SK-N-MC (cell line): Measurements from ENCODE around the gene CER1.

Experiments used
- EZH2 ChIP-seq: fragments of 200-600 bp; sonication (generic); IDR thresholded peaks from one replicate; pipeline ENCODE4 v1.6.1; 2017; ENCODE audit warnings: antibody characterized with exemption
- FOXP2 ChIP-seq: optimal IDR thresholded peaks from 2 replicates; pipeline ENCODE3; 2011; ENCODE audit warnings: mild to moderate bottlenecking, moderate library complexity; ENCODE audit not compliant: insufficient read depth; ENCODE audit errors: extremely low read length, control extremely low read depth
- POLR2AphosphoS5 ChIP-seq: IDR thresholded peaks from 2 replicates; pipeline ENCODE4 v1.6.1; 2012; ENCODE audit warnings: mild to moderate bottlenecking, low read depth, low read length, borderline replicate concordance

DNA sequence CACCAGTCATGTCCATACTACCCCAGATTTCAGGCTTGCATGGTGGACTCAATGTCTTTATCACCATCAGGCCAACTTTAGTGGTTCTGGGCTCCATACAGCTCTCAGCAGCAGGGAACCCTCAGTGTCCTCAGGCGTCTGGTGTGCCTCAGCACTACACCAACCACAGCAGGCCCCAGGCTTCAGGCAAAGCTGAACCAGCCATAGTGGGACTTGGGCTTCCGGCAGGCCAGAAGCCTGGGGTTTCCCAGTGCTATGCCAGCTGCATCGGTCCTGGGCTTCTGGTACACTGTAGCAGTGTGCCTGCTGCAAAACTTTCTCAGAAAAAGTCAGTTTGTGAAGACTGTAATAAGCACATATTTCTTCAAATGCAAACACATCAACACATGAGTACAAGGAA, 18.3 kb downstream of the CER1 start:
- TF ChIP-seq EZH2, result no peak
- TF ChIP-seq POLR2AphosphoS5, result no peak
- no peak for TF ChIP-seq FOXP2
